Muscle of leg (tissue), 11 donors: ENCODE results near the gene FIG4. TPM values are rescaled to one million over a fixed set of nuclear protein-coding genes. Genes with fewer than 3 reads are reported as not detected.
"Not testable (repeated sequence)": the region's sequence is repeated elsewhere in the genome, so short reads cannot be mapped to it uniquely, and the experiment has no call there.

ENCODE experiments used
- DNase-seq: peaks from one replicate; pipeline ENCODE4 v3.0.0; 2013
- H3K27ac ChIP-seq: one replicate; pipeline ENCODE4 v1.5.1; 2013; ENCODE audit warnings: mild to moderate bottlenecking, low read length, control low read depth
- H3K27me3 ChIP-seq: one replicate; pipeline ENCODE4 v1.6.1; 2013; ENCODE audit warnings: low read length; ENCODE audit not compliant: control insufficient read depth, insufficient read depth
- H3K36me3 ChIP-seq: one replicate; pipeline ENCODE4 v1.6.1; 2013; ENCODE audit warnings: low read length; ENCODE audit not compliant: control insufficient read depth, insufficient read depth
- H3K4me1 ChIP-seq: one replicate; pipeline ENCODE4 v1.6.1; 2013; ENCODE audit warnings: low read length; ENCODE audit not compliant: control insufficient read depth, insufficient read depth
- H3K4me3 ChIP-seq: one replicate; pipeline ENCODE4 v1.5.1; 2013; ENCODE audit warnings: low read length, control low read depth
- H3K9me3 ChIP-seq: replicated peaks from 2 replicates; pipeline ENCODE4 v1.6.1; 2013; ENCODE audit warnings: low read depth, low read length; ENCODE audit not compliant: control insufficient read depth
- WGBS: methylation state at CpG from one replicate; pipeline ENCODE4 v1.1.5; 2013; ENCODE audit warnings: missing lambda C conversion rate; ENCODE audit not compliant: insufficient coverage; 5-methylcytosine and 5-hydroxymethylcytosine counted together
- polyA plus RNA-seq, 8 donors: library from polyadenylated mRNA; unstranded; fragments of 120-200 nt; gene quantifications; one replicate each; pipeline versions ENCODE4 v1.2.1 to v1.2.3, GENCODE V29; 2013; ENCODE audit warnings: inconsistent platforms in 1 of 8, low replicate concordance in 1 of 8; ENCODE audit not compliant: insufficient read length in 8 of 8, insufficient read depth in 1 of 8
- total RNA-seq: library from RNA; stranded (reverse); fragments of 120-200 nt; gene quantifications from one replicate; pipeline ENCODE4 v1.2.4, GENCODE V29; 2013

FIG4 gene
- total and polyA plus RNA-seq, 9 donors, result 7.1 to 12.1 (median 10.1) TPM

GRCh38 chr6:109701221-109701620 lies 10.1 kb downstream of the FIG4 start:
- Histone ChIP-seq H3K4me3 (no peak overlapping the region), H3K4me1 (no peaks in the 10 kb centered on the region), H3K27me3 (no peaks in the 10 kb centered on the region), H3K9me3 (no peaks in the 10 kb centered on the region), H3K36me3 (no peaks in the 10 kb centered on the region), H3K27ac (no peak overlapping the region)
- 92% methylated on average over 2 of the region's 4 CpGs for WGBS
- DNase-seq, result no peak

GRCh38 chr6:109701774-109702173 lies 10.7 kb downstream of the FIG4 start:
- H3K36me3 ChIP-seq, result no peaks in the 10 kb centered on the region
- DNase-seq, result no peak
- H3K4me3 ChIP-seq, result no peak overlapping the region
- H3K27me3 ChIP-seq, result no peaks in the 10 kb centered on the region
- no peaks in the 10 kb centered on the region for H3K9me3 ChIP-seq
- no peak overlapping the region for H3K27ac ChIP-seq
- WGBS, result 83% methylated on average over 1 of the region's 2 CpGs
- no peaks in the 10 kb centered on the region for H3K4me1 ChIP-seq

GRCh38 chr6:109702791-109703190 lies 11.7 kb downstream of the FIG4 start:
- 80% methylated on average over 1 of the region's 4 CpGs for WGBS
- DNase-seq, result no peak
- Histone ChIP-seq H3K4me1 (no peaks in the 10 kb centered on the region), H3K9me3 (no peaks in the 10 kb centered on the region), H3K27ac (no peak overlapping the region), H3K4me3 (no peak overlapping the region), H3K27me3 (no peaks in the 10 kb centered on the region), H3K36me3 (no peaks in the 10 kb centered on the region)

- no peaks in the 10 kb centered on the region for H3K4me1 ChIP-seq
- H3K27me3 ChIP-seq, result no peaks in the 10 kb centered on the region
- peaks cover 8% of the 10 kb centered on the region for H3K9me3 ChIP-seq
- H3K36me3 ChIP-seq, result no peaks in the 10 kb centered on the region
- DNase-seq, result peak; percentile 92
- H3K27ac ChIP-seq, result no peak overlapping the region
- H3K4me3 ChIP-seq, result no peak overlapping the region
- WGBS, result 0% methylated on average over 1 of the region's 7 CpGs
Observed at GRCh38 chr6:109705258-109705657, 14.2 kb downstream of the FIG4 start.

GRCh38 chr6:109706513-109706912 lies 15.4 kb downstream of the FIG4 start:
- Histone ChIP-seq H3K27ac (no peak overlapping the region), H3K27me3 (no peaks in the 10 kb centered on the region), H3K9me3 (peaks cover 9% of the 10 kb centered on the region), H3K36me3 (no peaks in the 10 kb centered on the region), H3K4me3 (no peak overlapping the region), H3K4me1 (no peaks in the 10 kb centered on the region)
- 100% methylated on average over 1 of the region's 6 CpGs for WGBS
- no peak for DNase-seq

GRCh38 chr6:109708099-109708498 lies 17.0 kb downstream of the FIG4 start:
- H3K9me3 ChIP-seq, result peaks cover 11% of the 10 kb centered on the region
- no CpG with 5 or more reads among the region's 2 CpGs for WGBS
- not testable (repeated sequence) for H3K27me3 ChIP-seq, H3K4me3 ChIP-seq, H3K36me3 ChIP-seq, H3K4me1 ChIP-seq, H3K27ac ChIP-seq, DNase-seq

GRCh38 chr6:109713097-109713496 lies 22.0 kb downstream of the FIG4 start:
- Histone ChIP-seq H3K4me1 (no peaks in the 10 kb centered on the region), H3K4me3 (no peak overlapping the region), H3K27ac (no peak overlapping the region), H3K36me3 (peaks cover 3% of the 10 kb centered on the region), H3K27me3 (no peaks in the 10 kb centered on the region), H3K9me3 (peaks cover 11% of the 10 kb centered on the region)
- 96% methylated on average over 8 of the region's 8 CpGs for WGBS
- no peak for DNase-seq

- no peak for DNase-seq
- WGBS, result 80% methylated on average over 1 of the region's 3 CpGs
- no peaks in the 10 kb centered on the region for H3K4me1 ChIP-seq
- no peak overlapping the region for H3K4me3 ChIP-seq
- H3K27ac ChIP-seq, result no peak overlapping the region
- peaks cover 5% of the 10 kb centered on the region for H3K36me3 ChIP-seq
- peaks cover 8% of the 10 kb centered on the region for H3K9me3 ChIP-seq
- H3K27me3 ChIP-seq, result no peaks in the 10 kb centered on the region
Observed at GRCh38 chr6:109714166-109714565, 23.1 kb downstream of the FIG4 start.

- Histone ChIP-seq H3K27ac (no peak overlapping the region), H3K27me3 (no peaks in the 10 kb centered on the region), H3K36me3 (peaks cover 5% of the 10 kb centered on the region), H3K4me1 (no peaks in the 10 kb centered on the region), H3K4me3 (no peak overlapping the region), H3K9me3 (peaks cover 5% of the 10 kb centered on the region)
- no peak for DNase-seq
- no CpG with 5 or more reads among the region's 1 CpG for WGBS
Observed at GRCh38 chr6:109714611-109715010, 23.5 kb downstream of the FIG4 start.

- Histone ChIP-seq H3K4me3 (no peak overlapping the region), H3K4me1 (no peaks in the 10 kb centered on the region), H3K36me3 (peaks cover 5% of the 10 kb centered on the region), H3K9me3 (peaks cover 2% of the 10 kb centered on the region), H3K27ac (no peak overlapping the region), H3K27me3 (no peaks in the 10 kb centered on the region)
- WGBS, result no CpG with 5 or more reads among the region's 2 CpGs
- DNase-seq, result no peak
Observed at GRCh38 chr6:109715616-109716015, 24.5 kb downstream of the FIG4 start.

GRCh38 chr6:109717971-109718370 lies 26.9 kb downstream of the FIG4 start:
- no CpG with 5 or more reads among the region's 2 CpGs for WGBS
- no peak overlapping the region for H3K4me3 ChIP-seq
- no peaks in the 10 kb centered on the region for H3K4me1 ChIP-seq
- H3K27ac ChIP-seq, result no peak overlapping the region
- DNase-seq, result no peak
- peaks cover 5% of the 10 kb centered on the region for H3K36me3 ChIP-seq
- H3K9me3 ChIP-seq, result no peaks in the 10 kb centered on the region
- H3K27me3 ChIP-seq, result no peaks in the 10 kb centered on the region
